ENCODE data around the gene LACTB. TPM values are rescaled to one million over a fixed set of nuclear protein-coding genes. Genes with fewer than 3 reads are reported as not detected.

LACTB gene
- total and polyA plus RNA-seq, 4 donors, result 13.1 to 38.1 (median 29.9) TPM

DNA sequence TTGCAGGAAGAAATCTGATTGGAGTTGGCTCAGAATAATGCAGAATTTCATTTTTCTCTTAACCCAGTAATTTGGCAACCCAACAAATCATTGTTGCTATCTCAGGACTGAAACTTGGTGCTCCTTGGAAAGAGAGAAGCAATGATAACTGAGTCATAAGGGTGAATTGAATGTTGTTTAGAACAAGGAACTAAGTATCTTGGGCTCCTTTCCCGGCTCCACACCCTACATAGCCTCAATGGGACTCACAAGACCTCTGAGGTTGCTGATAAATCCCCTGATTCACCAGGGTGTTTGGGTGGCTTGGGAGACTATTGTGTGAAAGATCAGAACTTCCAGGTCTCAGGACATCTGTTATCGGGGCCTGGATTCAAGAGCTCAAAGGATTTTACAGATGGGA is 60.0 kb downstream of the LACTB start:
- 84 to 94% methylated on average over 2 of the region's 2 CpGs for WGBS, 2 donors
- TF ChIP-seq, protein P1, sequence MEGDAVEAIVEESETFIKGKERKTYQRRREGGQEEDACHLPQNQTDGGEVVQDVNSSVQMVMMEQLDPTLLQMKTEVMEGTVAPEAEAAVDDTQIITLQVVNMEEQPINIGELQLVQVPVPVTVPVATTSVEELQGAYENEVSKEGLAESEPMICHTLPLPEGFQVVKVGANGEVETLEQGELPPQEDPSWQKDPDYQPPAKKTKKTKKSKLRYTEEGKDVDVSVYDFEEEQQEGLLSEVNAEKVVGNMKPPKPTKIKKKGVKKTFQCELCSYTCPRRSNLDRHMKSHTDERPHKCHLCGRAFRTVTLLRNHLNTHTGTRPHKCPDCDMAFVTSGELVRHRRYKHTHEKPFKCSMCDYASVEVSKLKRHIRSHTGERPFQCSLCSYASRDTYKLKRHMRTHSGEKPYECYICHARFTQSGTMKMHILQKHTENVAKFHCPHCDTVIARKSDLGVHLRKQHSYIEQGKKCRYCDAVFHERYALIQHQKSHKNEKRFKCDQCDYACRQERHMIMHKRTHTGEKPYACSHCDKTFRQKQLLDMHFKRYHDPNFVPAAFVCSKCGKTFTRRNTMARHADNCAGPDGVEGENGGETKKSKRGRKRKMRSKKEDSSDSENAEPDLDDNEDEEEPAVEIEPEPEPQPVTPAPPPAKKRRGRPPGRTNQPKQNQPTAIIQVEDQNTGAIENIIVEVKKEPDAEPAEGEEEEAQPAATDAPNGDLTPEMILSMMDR (IDR thresholded peaks at IDR 0.05; ENCODE audit: control extremely low read depth, extremely low read depth), result no peak
- no peak overlapping the region for H3K27ac ChIP-seq (ENCODE audit: low read depth in 1 of 2, low read length in 1 of 2)
- DNase-seq (no peak), ATAC-seq (ENCODE audit: insufficient read depth, low FRiP score) (no peak)
- no peaks in the 10 kb centered on the region for H3K27me3 ChIP-seq (ENCODE audit: control insufficient read depth in 3 of 3, insufficient read depth in 3 of 3, low read length in 2 of 3)
- no peak overlapping the region for H3K4me3 ChIP-seq
- H3K4me1 ChIP-seq (ENCODE audit: control insufficient read depth in 5 of 5, insufficient read depth in 5 of 5, low read length in 5 of 5), result peaks cover 0 to 3% (median 0%) of the 10 kb centered on the region in 5 donors
- no peaks in the 10 kb centered on the region for H3K9me3 ChIP-seq (ENCODE audit: control insufficient read depth in 4 of 4, insufficient read depth in 3 of 4, low read length in 3 of 4)
- H3K36me3 ChIP-seq (ENCODE audit: control insufficient read depth in 4 of 4, insufficient read depth in 4 of 4, low read length in 4 of 4), result no peaks in the 10 kb centered on the region
- H3K9ac ChIP-seq (ENCODE audit: insufficient read depth in 1 of 2, low read length in 2 of 2), result no peak overlapping the region

GRCh38 chr15:63185206-63185605 is 63.5 kb downstream of the LACTB start:
- TF ChIP-seq, protein P1 (IDR thresholded peaks at IDR 0.05; ENCODE audit: control extremely low read depth, extremely low read depth), result no peak
- H3K36me3 ChIP-seq (ENCODE audit: control insufficient read depth in 4 of 4, insufficient read depth in 4 of 4, low read length in 4 of 4), result no peaks in the 10 kb centered on the region
- DNase-seq (no peak), ATAC-seq (ENCODE audit: insufficient read depth, low FRiP score) (no peak)
- peaks cover 0 to 8% (median under 1%) of the 10 kb centered on the region in 5 donors for H3K4me1 ChIP-seq (ENCODE audit: control insufficient read depth in 5 of 5, insufficient read depth in 5 of 5, low read length in 5 of 5)
- H3K27me3 ChIP-seq (ENCODE audit: control insufficient read depth in 3 of 3, insufficient read depth in 3 of 3, low read length in 2 of 3), result no peaks in the 10 kb centered on the region
- H3K9me3 ChIP-seq (ENCODE audit: control insufficient read depth in 4 of 4, insufficient read depth in 3 of 4, low read length in 3 of 4), result no peaks in the 10 kb centered on the region
- H3K9ac ChIP-seq (ENCODE audit: insufficient read depth in 1 of 2, low read length in 2 of 2), result no peak overlapping the region
- H3K27ac ChIP-seq (ENCODE audit: low read depth in 1 of 2, low read length in 1 of 2), result no peak overlapping the region
- no peak overlapping the region for H3K4me3 ChIP-seq
- 63 to 68% methylated on average over 2 of the region's 2 CpGs for WGBS, 2 donors

- no peak overlapping the region for H3K27ac ChIP-seq (ENCODE audit: low read depth in 1 of 2, low read length in 1 of 2)
Observed at GRCh38 chr15:63186065-63186464, 64.4 kb downstream of the LACTB start.

More at GRCh38 chr15:63186065-63186464, 64.4 kb downstream of the LACTB start:
- 60 to 74% methylated on average over 2 of the region's 2 CpGs for WGBS, 2 donors
- H3K27me3 ChIP-seq (ENCODE audit: control insufficient read depth in 3 of 3, insufficient read depth in 3 of 3, low read length in 2 of 3), result no peaks in the 10 kb centered on the region
- H3K4me1 ChIP-seq (ENCODE audit: control insufficient read depth in 5 of 5, insufficient read depth in 5 of 5, low read length in 5 of 5), result peaks cover 0 to 17% (median 4%) of the 10 kb centered on the region in 5 donors
- TF ChIP-seq, protein P1 (IDR thresholded peaks at IDR 0.05; ENCODE audit: control extremely low read depth, extremely low read depth), result no peak
- H3K9me3 ChIP-seq (ENCODE audit: control insufficient read depth in 4 of 4, insufficient read depth in 3 of 4, low read length in 3 of 4), result no peaks in the 10 kb centered on the region
- no peak overlapping the region for H3K9ac ChIP-seq (ENCODE audit: insufficient read depth in 1 of 2, low read length in 2 of 2)
- ATAC-seq (ENCODE audit: insufficient read depth, low FRiP score), result no peak
- no peak overlapping the region for H3K4me3 ChIP-seq
- H3K36me3 ChIP-seq (ENCODE audit: control insufficient read depth in 4 of 4, insufficient read depth in 4 of 4, low read length in 4 of 4), result no peaks in the 10 kb centered on the region
- DNase-seq, result no peak
